Psoas muscle (tissue), 8 donors: ENCODE results near the gene ID3. TPM values are rescaled to one million over a fixed set of nuclear protein-coding genes. Genes with fewer than 3 reads are reported as not detected.

Experiments used
- ATAC-seq, 4 donors: fragments of 200-7000 bp; cut with Tn5 transposase; one replicate each; pipeline ENCODE4 v1.9.1; 2020; ENCODE audit warnings: moderate library complexity in 3 of 4, mild to moderate bottlenecking in 2 of 4
- DNase-seq, 2 donors: peaks; one replicate each; pipeline ENCODE4 v3.0.0-alpha.2; 2020
- H3K27ac ChIP-seq: fragments of 200-600 bp; one replicate; pipeline ENCODE4 v1.8.0; 2022
- H3K27me3 ChIP-seq, 3 donors: fragments of 200-600 bp in 1 of 3; one replicate each; pipeline versions ENCODE4 v1.6.1 to v1.8.0; 2013 to 2022; ENCODE audit warnings: low read length in 2 of 3, mild to moderate bottlenecking in 2 of 3, moderate library complexity in 1 of 3; ENCODE audit not compliant: insufficient read depth in 3 of 3
- H3K36me3 ChIP-seq, 2 donors: fragments of 200-600 bp in 1 of 2; one replicate each; pipeline versions ENCODE4 v1.6.1 to v1.8.0; 2013 to 2022; ENCODE audit warnings: low read depth in 1 of 2, mild to moderate bottlenecking in 1 of 2, moderate library complexity in 1 of 2; ENCODE audit not compliant: insufficient read depth in 1 of 2
- H3K4me1 ChIP-seq: fragments of 200-600 bp; one replicate; pipeline ENCODE4 v1.8.0; 2022
- H3K4me3 ChIP-seq: fragments of 200-600 bp; one replicate; pipeline ENCODE4 v1.8.0; 2022; ENCODE audit warnings: mild to moderate bottlenecking
- H3K9me3 ChIP-seq: fragments of 200-600 bp; one replicate; pipeline ENCODE4 v1.8.0; 2022
- CTCF ChIP-seq: fragments of 200-600 bp; IDR thresholded peaks from one replicate; pipeline ENCODE4 v1.8.0; 2022; ENCODE audit warnings: antibody characterized with exemption
- WGBS, 3 donors: extraction: QIAGEN DNeasy Blood & Tissue Kit; methylation state at CpG; one replicate each; pipeline versions ENCODE4 v1.1.6 to v1.1.7; 2013; 5-methylcytosine and 5-hydroxymethylcytosine counted together
- intact Hi-C, 2 donors: fragments of 100-400 bp; cut with DNase I; formaldehyde crosslinking; loops; one replicate each; pipeline versions ENCODE4 v1.11.0 to v1.14.2; 2022
- polyA plus RNA-seq, 3 donors: library from polyadenylated mRNA; stranded (reverse); fragments of 200-250 nt; gene quantifications; one replicate each; pipeline ENCODE4 v1.2.3, GENCODE V29; 2013
- total RNA-seq, 4 donors: library from RNA; stranded (reverse); fragmentation: NEBNext Ultra II Directional in 2 of 4; extraction: Animal tissue kit (Norgen Biotek cat#: 25700) in 2 of 4; gene quantifications; one replicate each; pipeline versions ENCODE4 v1.2.1 to v1.2.4, GENCODE V29; 2021 to 2023
- donor health status: healthy with polysubstance abuse.
- donor health status: DM: no; HTN: no; CAD: no; lungs with moderate emphysema.
- donor health status: Bipolar disorder and iron deficiency.
- donor health status: healthy.
- donor health status: DM: yes; HTN: yes; CAD: no.
- donor health status: DM: no; HTN: no; CAD: no.
- donor health status: DM: no; HTN: no; CAD: no.
- donor health status: DM: yes; HTN: yes; CAD: no.

ID3 gene
- total and polyA plus RNA-seq, 7 donors, result 17.8 to 126 (median 66.8) TPM

- Histone ChIP-seq H3K4me3 (no peak overlapping the region), H3K4me1 (peaks cover 34% of the 10 kb centered on the region)
Observed at GRCh38 chr1:23527900-23528249, 31.4 kb downstream of the ID3 start.

DNA sequence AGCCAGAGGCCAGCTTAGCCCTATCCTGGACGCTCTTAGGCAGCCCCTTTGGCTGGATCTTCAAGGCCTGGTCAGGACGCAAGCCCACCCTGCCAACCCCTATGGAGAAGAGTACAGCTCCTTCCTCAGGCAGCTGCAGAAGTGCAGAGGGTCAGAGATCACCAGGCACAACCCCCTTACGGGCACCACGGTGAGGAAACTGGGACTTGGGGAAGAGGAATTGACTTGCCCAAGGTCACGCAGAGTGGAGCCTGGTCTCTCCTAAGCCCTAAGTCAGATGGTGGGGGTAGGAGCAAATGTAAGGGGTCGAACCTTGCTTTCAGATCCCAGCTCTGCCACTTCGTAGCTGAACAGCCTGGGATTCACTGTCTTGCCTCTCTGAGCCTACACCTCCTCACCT lies 31.9 kb downstream of the ID3 start:
- WGBS, 3 donors, result 87 to 92% (median 89%) methylated on average over 7 of the region's 7 CpGs
- no peak overlapping the region for H3K27ac ChIP-seq

More at GRCh38 chr1:23527900-23528249, 31.4 kb downstream of the ID3 start:
- intact Hi-C loops, result no loop called here
- 27 to 48% (median 29%) methylated on average over 6 of the region's 6 CpGs for WGBS, 3 donors
- no peaks in the 10 kb centered on the region for H3K36me3 ChIP-seq
- DNase-seq, result no peak
- H3K27ac ChIP-seq, result no peak overlapping the region
- no peaks in the 10 kb centered on the region for H3K27me3 ChIP-seq
- TF ChIP-seq CTCF, result no peak
- no peak for ATAC-seq
- no peaks in the 10 kb centered on the region for H3K9me3 ChIP-seq

DNA sequence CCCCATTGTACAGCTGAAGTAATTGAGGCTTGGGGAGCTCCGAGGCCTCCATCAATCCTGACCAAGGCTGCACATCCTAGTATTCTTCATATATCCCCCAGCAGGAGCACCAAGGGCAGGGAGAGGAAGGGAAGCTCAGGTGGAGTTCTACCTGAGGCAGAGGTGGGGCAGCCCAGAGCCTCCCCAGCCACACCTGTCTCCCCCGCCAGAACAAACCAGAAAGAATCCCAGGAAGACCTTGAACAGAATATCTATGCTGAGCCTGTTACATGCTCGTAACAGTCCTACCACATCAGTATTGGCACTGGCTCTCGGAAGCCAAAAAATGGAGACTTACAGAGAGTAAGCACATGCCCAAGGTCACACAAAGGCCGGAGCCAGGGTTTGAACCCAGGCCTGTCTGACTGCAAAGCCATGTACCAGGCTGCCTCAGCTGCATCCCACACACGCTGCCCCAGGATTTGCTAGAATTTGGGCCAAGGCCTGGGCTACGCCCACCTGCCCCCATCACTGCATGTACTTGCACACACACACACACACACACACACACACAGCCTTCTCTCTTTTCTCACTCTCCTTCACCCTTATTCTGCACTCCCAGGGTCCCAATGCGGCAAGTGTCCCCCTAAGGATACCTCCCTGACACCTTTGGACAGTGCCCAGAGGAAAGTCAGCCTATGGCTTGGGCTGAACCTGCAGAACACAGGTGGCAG lies 32.8 kb downstream of the ID3 start:
- H3K4me1 ChIP-seq, result peaks cover 30% of the 10 kb centered on the region

More for the DNA sequence above, 31.9 kb downstream of the ID3 start:
- Histone ChIP-seq H3K4me1 (peaks cover 34% of the 10 kb centered on the region), H3K27me3 (no peaks in the 10 kb centered on the region), H3K36me3 (no peaks in the 10 kb centered on the region), H3K9me3 (no peaks in the 10 kb centered on the region), H3K4me3 (no peak overlapping the region)
- DNase-seq (no peak), ATAC-seq (no peak)
- no peak for TF ChIP-seq CTCF
- intact Hi-C loops, result no loop called here

DNA sequence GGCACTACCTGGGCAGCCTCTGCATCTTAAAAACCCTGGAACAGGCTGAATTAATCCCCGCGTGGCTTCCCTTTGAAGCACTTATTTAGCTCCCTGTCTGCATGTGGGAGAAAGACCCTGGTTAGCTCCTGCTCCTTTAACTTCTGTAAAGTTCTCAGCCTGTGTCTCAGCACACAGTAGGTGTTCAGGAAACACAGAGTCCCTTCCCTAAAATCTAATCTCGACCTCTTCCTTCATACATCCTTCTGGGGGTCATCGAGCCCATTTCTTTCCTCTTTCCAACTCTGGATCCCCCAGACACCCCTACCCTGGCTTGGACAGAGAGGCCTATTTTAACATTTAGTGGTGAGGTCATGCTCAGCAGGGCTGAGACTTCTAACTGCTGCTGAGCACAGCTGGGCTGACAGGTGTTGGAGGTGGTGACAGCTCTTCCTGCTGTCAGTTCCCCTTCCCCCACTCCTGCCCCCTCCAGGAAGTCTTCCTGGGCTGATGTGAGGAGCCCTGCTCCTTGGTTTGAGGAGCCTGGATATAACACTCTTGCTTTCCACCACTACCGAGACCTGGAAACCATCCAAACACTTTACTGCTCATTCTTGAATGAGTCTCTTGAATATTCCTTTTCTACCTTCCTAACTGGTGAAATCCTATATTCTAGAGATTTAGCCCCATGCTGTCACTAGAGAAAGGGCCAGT lies 33.6 kb downstream of the ID3 start:
- Histone ChIP-seq H3K9me3 (no peaks in the 10 kb centered on the region), H3K27ac (no peak overlapping the region), H3K27me3 (no peaks in the 10 kb centered on the region), H3K4me1 (peaks cover 25% of the 10 kb centered on the region), H3K36me3 (no peaks in the 10 kb centered on the region), H3K4me3 (no peak overlapping the region)
- 54 to 68% (median 64%) methylated on average over 5 of the region's 5 CpGs for WGBS, 3 donors
- ATAC-seq, result no peak
- no peak for TF ChIP-seq CTCF
- no peak for DNase-seq
- intact Hi-C loops, result no loop called here

More for the DNA sequence above, 32.8 kb downstream of the ID3 start:
- ATAC-seq (no peak), DNase-seq (no peak)
- intact Hi-C loops, result no loop called here
- TF ChIP-seq CTCF, result no peak
- Histone ChIP-seq H3K27me3 (no peaks in the 10 kb centered on the region), H3K27ac (no peak overlapping the region), H3K4me3 (no peak overlapping the region), H3K9me3 (no peaks in the 10 kb centered on the region), H3K36me3 (no peaks in the 10 kb centered on the region)
- WGBS, 3 donors, result 93 to 96% (median 95%) methylated on average over 8 of the region's 8 CpGs
